Aorta (tissue), 5 donors: ENCODE measurements around the gene FCN1. TPM values are rescaled to one million over a fixed set of nuclear protein-coding genes. Genes with fewer than 3 reads are reported as not detected.

Experiments
- ATAC-seq: fragments of 200-7000 bp; cut with Tn5 transposase; one replicate; pipeline ENCODE4 v1.9.1; 2022; ENCODE audit warnings: moderate library complexity; ENCODE audit not compliant: low FRiP score
- DNase-seq, 2 donors: peaks; one replicate each; pipeline ENCODE4 v3.0.0-alpha.2; 2020
- H3K27ac ChIP-seq, 2 donors: one replicate each; pipeline ENCODE4 v1.5.1; 2013; ENCODE audit warnings: low read length in 2 of 2, mild to moderate bottlenecking in 2 of 2, moderate library complexity in 2 of 2, control low read depth in 1 of 2, inconsistent platforms in 1 of 2, low read depth in 1 of 2
- H3K27me3 ChIP-seq, 2 donors: one replicate each; pipeline ENCODE4 v1.6.1; 2013; ENCODE audit warnings: control low read depth in 1 of 2, low read length in 1 of 2, mild to moderate bottlenecking in 1 of 2, moderate library complexity in 1 of 2; ENCODE audit not compliant: insufficient read depth in 2 of 2, control insufficient read depth in 1 of 2
- H3K36me3 ChIP-seq, 2 donors: one replicate each; pipeline ENCODE4 v1.6.1; 2013; ENCODE audit warnings: control low read depth in 1 of 2, low read length in 1 of 2, mild to moderate bottlenecking in 1 of 2; ENCODE audit not compliant: insufficient read depth in 2 of 2, control insufficient read depth in 1 of 2
- H3K4me1 ChIP-seq, 2 donors: one replicate each; pipeline ENCODE4 v1.6.1; 2013; ENCODE audit warnings: low read length in 2 of 2, control low read depth in 1 of 2, mild to moderate bottlenecking in 1 of 2, moderate library complexity in 1 of 2; ENCODE audit not compliant: insufficient read depth in 2 of 2, control insufficient read depth in 1 of 2
- H3K4me3 ChIP-seq, 2 donors: one replicate each; pipeline ENCODE4 v1.5.1; 2013; ENCODE audit warnings: low read length in 2 of 2, control low read depth in 1 of 2, mild to moderate bottlenecking in 1 of 2
- H3K9me3 ChIP-seq: one replicate; pipeline ENCODE4 v1.6.1; 2013; ENCODE audit warnings: mild to moderate bottlenecking, low read length; ENCODE audit not compliant: control insufficient read depth
- WGBS, 2 donors: extraction: QIAGEN DNeasy Blood & Tissue Kit; methylation state at CpG; one replicate each; pipeline ENCODE4 v1.1.7; 2013; 5-methylcytosine and 5-hydroxymethylcytosine counted together
- intact Hi-C, 2 donors: fragments of 100-400 bp; cut with DNase I; formaldehyde crosslinking; loops; one replicate each; pipeline versions ENCODE4 v1.14.2 to v1.15.0; 2022
- polyA plus RNA-seq, 2 donors: library from polyadenylated mRNA; stranded (reverse); fragments of 200-250 nt; gene quantifications; one replicate each; pipeline ENCODE4 v1.2.3, GENCODE V29; 2013
- total RNA-seq, 2 donors: library from RNA; stranded (reverse); fragmentation: NEBNext Ultra II Directional; extraction: Animal tissue kit (Norgen Biotek cat#: 25700); gene quantifications; one replicate each; pipeline ENCODE4 v1.2.1, GENCODE V29; 2021
- donor health status: healthy with polysubstance abuse.
- donor health status: Bipolar disorder and iron deficiency.
- donor health status: DM: no; HTN: no; CAD: no.
- donor health status: DM: no; HTN: no; CAD: no.
- donor health status: DM: yes; HTN: yes; CAD: no.

Gene FCN1
- total and polyA plus RNA-seq, 4 donors = 0.97 to 14.4 (median 6.0) TPM

DNA sequence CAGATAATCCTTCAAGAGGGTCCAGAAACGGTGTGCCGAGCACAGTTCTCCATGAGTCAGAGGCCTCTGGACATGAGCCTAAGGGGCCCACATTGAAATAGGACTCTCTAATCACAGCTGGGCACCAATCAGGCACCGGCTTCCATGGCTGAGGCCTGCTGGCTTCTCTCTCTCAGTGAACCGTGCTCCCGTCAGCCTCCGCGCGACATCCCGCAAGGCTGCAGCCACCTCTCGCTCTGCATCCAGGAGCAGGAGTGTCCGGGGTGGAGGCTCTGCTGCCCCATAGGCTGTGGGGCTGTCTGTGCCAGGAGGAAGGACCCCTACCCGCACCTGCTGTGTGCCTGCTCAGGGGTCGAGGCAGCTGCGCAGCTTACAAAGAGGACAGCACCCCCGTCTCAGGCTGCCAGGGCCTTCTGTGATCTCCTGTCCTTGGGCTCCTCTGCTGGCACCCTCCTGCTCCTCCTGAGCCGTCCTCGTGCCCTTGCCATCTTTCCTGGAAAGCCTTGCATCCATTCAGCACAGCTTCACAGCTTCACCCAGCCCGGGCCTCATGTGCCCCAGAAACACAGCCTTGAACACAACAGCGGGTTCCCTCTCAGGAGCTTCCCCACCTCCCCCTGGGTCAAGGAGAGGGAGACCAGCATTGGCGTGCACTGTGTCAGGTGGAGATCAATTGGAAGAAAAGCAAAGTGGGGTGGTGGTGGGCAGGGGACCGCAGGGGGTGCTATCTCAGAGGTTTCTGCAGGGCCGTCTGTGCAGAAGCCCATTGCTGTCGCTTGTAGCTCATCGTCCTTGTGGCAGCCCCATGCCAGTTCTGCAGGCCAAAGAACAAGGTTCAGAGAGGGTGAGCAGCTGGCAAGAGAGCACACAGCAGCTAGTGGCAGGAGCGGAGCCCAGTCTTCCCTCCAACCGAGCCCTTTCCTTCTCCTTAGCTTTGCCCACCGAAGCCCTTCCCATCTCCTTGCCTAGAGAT lies 22.8 kb upstream of the FCN1 start:
- Histone ChIP-seq H3K27me3 (no peaks in the 10 kb centered on the region), H3K27ac (no peak overlapping the region), H3K4me3 (no peak overlapping the region), H3K4me1 (no peaks in the 10 kb centered on the region), H3K36me3 (no peaks in the 10 kb centered on the region), H3K9me3 (no peaks in the 10 kb centered on the region)
- DNase-seq = peak; percentile 26 to 52
- intact Hi-C loops = no loop called here
- 71 to 72% methylated on average over 27 of the region's 27 CpGs for WGBS, 2 donors
- no peak for ATAC-seq

DNA sequence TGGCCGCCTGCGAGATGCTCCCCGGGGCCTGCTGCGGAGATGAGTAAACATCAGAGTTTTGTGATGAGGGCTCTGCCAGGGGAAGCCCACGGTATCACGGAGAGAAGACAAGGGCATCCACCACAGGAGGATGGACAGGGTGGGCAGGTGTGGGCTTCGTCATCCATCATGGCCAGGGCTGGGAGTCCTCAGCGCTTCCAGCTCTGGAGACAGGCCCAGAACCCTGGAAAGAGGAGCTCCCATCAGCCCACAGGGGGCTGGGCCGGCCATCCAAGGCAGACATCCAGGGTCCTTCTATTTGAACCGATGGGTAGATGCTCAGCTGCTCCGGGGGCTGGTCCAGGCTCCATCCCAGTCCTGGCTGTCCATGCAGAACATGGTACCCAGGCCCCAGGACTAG lies 22.1 kb upstream of the FCN1 start:
- WGBS, 2 donors = 83 to 84% methylated on average over 11 of the region's 11 CpGs
- Histone ChIP-seq H3K27ac (no peak overlapping the region), H3K9me3 (no peaks in the 10 kb centered on the region), H3K36me3 (no peaks in the 10 kb centered on the region), H3K4me3 (no peak overlapping the region), H3K27me3 (no peaks in the 10 kb centered on the region), H3K4me1 (no peaks in the 10 kb centered on the region)
- ATAC-seq = no peak
- intact Hi-C loops = no loop called here
- DNase-seq = peak; percentile 19 to 57

DNA sequence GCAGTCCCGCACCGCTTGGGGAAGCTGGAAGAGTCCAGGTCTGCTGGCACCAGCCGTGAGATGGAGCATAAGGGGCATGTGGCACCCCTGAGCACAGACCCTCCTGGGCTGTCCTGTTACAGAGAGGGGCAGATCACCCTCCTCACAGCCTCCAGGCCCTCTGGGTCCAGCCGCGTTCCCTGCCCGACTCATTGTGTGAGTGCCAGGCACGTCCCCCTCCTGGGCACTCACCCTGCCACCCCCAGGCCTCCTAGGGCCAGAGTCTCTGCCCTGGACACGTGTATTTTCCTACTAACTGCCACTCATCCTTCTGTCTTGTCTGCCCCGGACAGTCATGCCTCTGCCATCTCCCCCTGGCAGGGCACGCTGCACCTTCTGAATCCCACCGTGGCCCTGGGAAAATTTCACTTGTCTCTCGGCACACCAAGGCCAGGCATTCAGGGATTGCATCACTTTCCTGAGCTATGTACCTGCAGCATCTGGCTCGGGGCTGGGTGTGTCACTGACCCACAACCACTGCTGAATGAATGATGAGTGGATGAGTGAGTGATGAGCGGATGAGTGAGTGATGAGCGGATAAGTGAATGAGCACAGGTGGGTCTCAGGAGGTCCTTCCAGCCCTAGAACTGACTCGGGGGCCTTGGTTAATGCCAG lies 21.5 kb upstream of the FCN1 start:
- DNase-seq (peak; percentile 29 to 74), ATAC-seq (no peak)
- intact Hi-C loops = no loop called here
- H3K4me1 ChIP-seq = no peaks in the 10 kb centered on the region
- no peaks in the 10 kb centered on the region for H3K27me3 ChIP-seq
- WGBS, 2 donors = 78% methylated on average over 16 of the region's 16 CpGs
- H3K9me3 ChIP-seq = no peaks in the 10 kb centered on the region
- no peaks in the 10 kb centered on the region for H3K36me3 ChIP-seq
- no peak overlapping the region for H3K4me3 ChIP-seq
- no peak overlapping the region for H3K27ac ChIP-seq

DNA sequence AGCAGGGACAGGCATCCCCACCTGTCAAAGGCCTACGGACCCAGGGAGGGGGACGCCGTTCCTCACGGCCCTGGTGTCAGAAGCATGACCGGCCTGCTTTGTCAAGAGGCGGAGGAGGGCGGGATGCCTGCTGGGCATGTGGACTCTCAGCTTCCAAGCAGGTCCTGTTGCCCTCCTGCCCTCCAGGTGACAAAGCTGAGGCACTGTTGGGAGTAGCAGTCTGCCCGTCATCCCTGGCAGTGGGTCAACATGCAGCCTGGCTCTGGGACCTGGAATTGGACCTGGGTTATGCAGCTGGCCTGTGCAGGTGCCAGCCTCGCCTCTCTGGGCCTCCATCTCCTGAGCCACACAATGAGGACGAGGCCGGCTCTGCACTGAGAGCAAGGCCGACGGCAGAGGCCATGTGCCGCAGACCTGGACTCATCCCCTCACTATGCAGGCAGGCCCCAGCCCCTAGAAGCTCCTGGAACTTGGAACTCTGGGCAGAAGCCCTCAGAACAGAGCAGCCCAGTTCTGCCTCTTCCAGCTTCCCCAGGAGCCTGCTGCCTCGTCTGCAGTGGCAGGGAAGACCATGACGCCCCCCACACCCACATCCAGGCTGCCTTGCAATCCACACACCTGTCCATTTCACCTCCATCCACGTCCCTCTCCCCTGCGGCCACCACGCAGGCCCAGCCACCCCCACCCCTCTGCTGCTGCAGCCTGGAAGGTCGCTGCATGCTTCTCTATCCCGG lies 20.8 kb upstream of the FCN1 start:
- H3K27ac ChIP-seq = no peak overlapping the region
- 58 to 61% methylated on average over 21 of the region's 21 CpGs for WGBS, 2 donors
- H3K4me1 ChIP-seq = no peaks in the 10 kb centered on the region
- intact Hi-C loops = no loop called here
- ATAC-seq (no peak), DNase-seq (peak; percentile 38 to 59)
- H3K27me3 ChIP-seq = no peaks in the 10 kb centered on the region
- no peaks in the 10 kb centered on the region for H3K36me3 ChIP-seq
- H3K9me3 ChIP-seq = no peaks in the 10 kb centered on the region
- no peak overlapping the region for H3K4me3 ChIP-seq

DNA sequence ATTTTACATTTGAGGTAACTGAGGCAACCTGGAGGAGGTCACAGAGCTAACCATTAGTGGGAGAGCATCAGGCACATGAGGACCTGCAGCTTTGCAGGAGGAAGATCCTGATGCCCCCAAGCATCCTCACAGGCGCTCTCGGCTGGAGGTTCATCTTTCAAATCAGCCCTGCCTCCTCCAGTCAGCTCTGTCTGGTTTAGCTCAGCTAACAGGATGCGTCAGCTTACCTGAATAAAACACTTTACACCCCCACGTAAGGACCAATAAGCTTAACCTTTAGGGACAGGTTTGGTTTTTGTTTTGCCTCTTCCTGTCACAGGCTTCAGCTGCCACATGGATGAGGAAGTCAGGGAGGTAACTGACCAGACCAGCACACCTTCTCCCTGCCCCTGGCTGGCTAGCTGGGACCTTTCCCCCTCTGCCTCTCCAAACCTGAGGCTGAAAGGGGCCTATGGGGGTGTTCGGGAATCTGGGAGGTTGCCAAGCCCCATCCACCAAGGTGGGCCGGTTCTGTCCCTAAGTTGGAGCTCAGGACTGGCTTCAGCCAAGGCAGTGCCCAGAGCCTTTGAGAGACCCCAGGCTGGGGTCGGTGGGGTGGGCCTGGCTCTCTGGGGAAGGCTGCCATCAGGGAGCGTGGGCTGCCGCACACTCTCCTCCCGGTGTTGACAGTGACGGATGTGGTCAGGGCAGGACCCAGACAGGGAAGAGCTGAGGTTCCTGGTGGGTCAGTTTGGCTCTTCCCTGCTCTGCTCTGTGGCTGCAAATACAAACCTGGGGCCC lies 20.0 kb upstream of the FCN1 start:
- Histone ChIP-seq H3K4me1 (no peaks in the 10 kb centered on the region), H3K36me3 (no peaks in the 10 kb centered on the region), H3K27ac (no peak overlapping the region), H3K9me3 (no peaks in the 10 kb centered on the region), H3K4me3 (no peak overlapping the region), H3K27me3 (no peaks in the 10 kb centered on the region)
- 52 to 54% methylated on average over 11 of the region's 11 CpGs for WGBS, 2 donors
- ATAC-seq (no peak), DNase-seq (peak; percentile 38 to 45)
- intact Hi-C loops = no loop called here

DNA sequence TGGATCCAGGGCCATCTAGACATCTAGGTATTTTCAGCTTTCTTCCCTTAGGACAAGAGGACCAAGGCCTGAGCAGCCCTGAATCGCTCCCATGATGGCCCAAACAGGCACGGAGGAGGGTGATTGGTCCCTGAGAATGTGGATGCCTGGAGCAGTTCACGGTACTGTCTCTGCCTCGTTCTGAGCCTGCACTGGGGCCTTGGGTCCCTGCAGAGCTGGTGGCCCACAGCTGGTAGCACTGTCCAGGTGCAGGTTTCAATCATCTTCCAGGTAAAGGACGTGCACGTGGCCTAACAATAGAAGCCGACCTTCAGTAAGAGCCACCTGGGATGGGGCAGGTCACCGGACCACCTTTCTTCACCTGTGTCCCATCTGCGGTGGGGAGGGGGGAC lies 19.4 kb upstream of the FCN1 start:
- Histone ChIP-seq H3K4me3 (no peak overlapping the region), H3K27ac (no peak overlapping the region), H3K4me1 (no peaks in the 10 kb centered on the region), H3K9me3 (no peaks in the 10 kb centered on the region), H3K27me3 (no peaks in the 10 kb centered on the region), H3K36me3 (no peaks in the 10 kb centered on the region)
- DNase-seq (peak; percentile 21 to 57), ATAC-seq (no peak)
- intact Hi-C loops = no loop called here
- 75 to 81% methylated on average over 9 of the region's 9 CpGs for WGBS, 2 donors

DNA sequence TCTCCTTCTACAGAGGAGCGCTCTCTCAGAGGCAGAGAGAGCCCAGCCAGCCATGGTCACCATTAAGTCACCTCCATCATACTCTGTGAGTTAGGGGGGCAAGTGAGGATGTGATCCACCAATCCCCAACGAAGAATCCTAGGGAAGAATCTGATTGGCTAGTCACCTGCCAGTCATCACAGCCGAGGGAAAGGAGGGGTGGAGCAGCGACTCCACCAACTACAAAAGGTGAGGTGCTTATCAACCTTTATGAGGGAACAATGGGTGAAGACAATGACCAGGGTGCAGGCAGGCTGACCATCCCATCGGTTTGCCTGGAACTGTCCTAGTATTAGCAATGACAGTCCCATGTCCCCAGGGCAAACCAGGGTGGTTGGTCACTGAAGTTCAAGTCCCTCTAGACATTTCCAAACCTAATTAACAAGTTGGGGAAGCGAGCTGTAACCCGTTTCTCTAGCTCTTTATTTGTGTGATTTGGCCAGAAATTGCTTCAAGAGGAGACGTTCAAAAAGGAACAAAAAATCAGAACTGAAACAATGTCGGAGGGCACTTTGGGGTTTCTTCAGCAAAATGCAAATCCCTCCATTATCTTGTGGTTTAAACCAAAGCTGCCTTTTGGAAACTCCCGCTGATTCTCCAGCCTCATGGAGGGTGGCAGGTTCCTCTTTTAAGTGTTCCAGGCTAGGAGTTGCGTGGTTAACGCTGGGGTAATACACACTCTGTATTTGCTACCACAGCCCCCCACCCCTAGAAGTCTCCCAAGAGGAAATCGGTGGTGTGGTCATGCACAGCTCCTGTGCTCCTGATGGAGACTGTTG lies 18.8 kb upstream of the FCN1 start:
- H3K4me3 ChIP-seq = no peak overlapping the region
- H3K36me3 ChIP-seq = no peaks in the 10 kb centered on the region
- no peak overlapping the region for H3K27ac ChIP-seq
- ATAC-seq (no peak), DNase-seq (peak; percentile 37 to 55)
- intact Hi-C loops = no loop called here
- no peaks in the 10 kb centered on the region for H3K27me3 ChIP-seq
- no peaks in the 10 kb centered on the region for H3K4me1 ChIP-seq
- H3K9me3 ChIP-seq = no peaks in the 10 kb centered on the region
- 80 to 81% methylated on average over 13 of the region's 13 CpGs for WGBS, 2 donors
